Esophagus muscularis mucosa (tissue), 4 donors: ENCODE results near the gene CNGB1. TPM values are rescaled to one million over a fixed set of nuclear protein-coding genes. Genes with fewer than 3 reads are reported as not detected.

Experiments
- DNase-seq: peaks from one replicate; pipeline ENCODE4 v3.0.0-alpha.2; 2017; ENCODE audit errors: extremely low spot score
- H3K27ac ChIP-seq, 4 donors: fragments of 200-600 bp; sonication (generic); replicated peaks in 1 of 4; 1 replicate in 3 of 4; 2 replicates in 1 of 4; pipeline ENCODE4 v1.5.1; 2016 to 2019; ENCODE audit warnings: mild to moderate bottlenecking in 1 of 4
- H3K27me3 ChIP-seq, 4 donors: fragments of 200-600 bp; sonication (generic); one replicate each; pipeline versions ENCODE4 v1.5.1 to v1.6.0; 2016 to 2019
- H3K36me3 ChIP-seq, 4 donors: fragments of 200-600 bp; sonication (generic); one replicate each; pipeline ENCODE4 v1.5.1; 2016 to 2019
- H3K4me1 ChIP-seq, 4 donors: fragments of 200-600 bp; sonication (generic); one replicate each; pipeline ENCODE4 v1.5.1; 2016 to 2019
- H3K4me3 ChIP-seq, 4 donors: fragments of 200-600 bp; sonication (generic); 1 replicate in 2 of 4; 2 replicates in 2 of 4; pipeline ENCODE4 v1.5.1; 2016 to 2019; ENCODE audit warnings: mild to moderate bottlenecking in 4 of 4, moderate library complexity in 1 of 4
- H3K9me3 ChIP-seq, 4 donors: fragments of 200-600 bp; sonication (generic); 1 replicate in 3 of 4; 2 replicates in 1 of 4; pipeline ENCODE4 v1.5.1; 2016 to 2019
- EP300 ChIP-seq: sonication (generic); formaldehyde crosslinking; IDR thresholded peaks from one replicate; pipeline ENCODE4 v1.6.1; 2017; ENCODE audit warnings: antibody characterized with exemption
- POLR2A ChIP-seq: fragments of 450-650 bp; IDR thresholded peaks from one replicate; pipeline ENCODE4 v1.6.1; 2017; ENCODE audit warnings: antibody characterized with exemption, moderate library complexity, mild to moderate bottlenecking, low read depth
- POLR2AphosphoS5 ChIP-seq, 2 donors: sonication (generic); formaldehyde crosslinking; IDR thresholded peaks; one replicate each; pipeline ENCODE4 v1.6.1; 2017; ENCODE audit warnings: antibody characterized with exemption in 2 of 2
- WGBS: methylation state at CpG from one replicate; pipeline ENCODE4 v1.1.5; 2018; 5-methylcytosine and 5-hydroxymethylcytosine counted together
- intact Hi-C: fragments of 100-400 bp; cut with DNase I; formaldehyde crosslinking; loops from one replicate; pipeline ENCODE4 v1.15.1; 2023
- total RNA-seq, 4 donors: library from RNA; depleted of rRNA; stranded (reverse); fragments of >200 nt; gene quantifications; one replicate each; pipeline versions ENCODE4 v1.1.0 to v1.2.1, GENCODE V29; 2016
- TF ChIP-seq, protein P1 (sequence below), 3 experiments: fragments of 200-600 bp in 2 of 3; fragments of 450-650 bp in 1 of 3; sonication (generic) in 2 of 3; IDR thresholded peaks; one replicate each; pipeline ENCODE4 v1.5.1; 2017 to 2019; ENCODE audit warnings: antibody characterized with exemption in 3 of 3, mild to moderate bottlenecking in 2 of 3, moderate library complexity in 1 of 3

The CNGB1 gene
- total RNA-seq, 4 donors from 2014 or later: under 0.01 to 0.97 (median 0.31) TPM

DNA sequence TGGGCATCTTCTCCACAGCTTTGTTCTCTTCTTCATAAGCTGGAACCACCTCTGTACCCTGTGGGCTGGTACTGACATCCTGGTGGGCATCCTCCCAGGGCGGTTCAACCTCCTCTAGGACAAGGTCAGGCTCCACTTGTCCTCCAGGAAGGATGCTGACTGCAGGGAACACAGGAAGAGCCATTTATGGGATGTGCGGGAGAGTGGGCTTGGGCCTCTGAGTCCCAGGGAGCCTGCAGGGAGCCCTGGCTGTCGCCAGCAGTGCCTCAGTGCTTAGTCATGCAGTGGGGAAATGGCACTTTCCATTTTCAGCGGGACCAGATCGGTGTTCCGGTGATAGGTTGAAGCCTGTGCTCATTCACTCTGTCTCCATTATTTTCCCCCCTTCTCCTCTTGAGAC is 20.5 kb downstream of the CNGB1 start:
- Histone ChIP-seq H3K4me1 (no peaks in the 10 kb centered on the region), H3K4me3 (no peak overlapping the region), H3K27me3 (peaks cover 0 to 30% (median 0%) of the 10 kb centered on the region in 4 donors), H3K27ac (no peak overlapping the region), H3K36me3 (no peaks in the 10 kb centered on the region), H3K9me3 (no peaks in the 10 kb centered on the region)
- TF ChIP-seq EP300: no peak
- TF ChIP-seq POLR2AphosphoS5 (IDR thresholded peaks at IDR 0.05): no peak
- TF ChIP-seq, protein P1, sequence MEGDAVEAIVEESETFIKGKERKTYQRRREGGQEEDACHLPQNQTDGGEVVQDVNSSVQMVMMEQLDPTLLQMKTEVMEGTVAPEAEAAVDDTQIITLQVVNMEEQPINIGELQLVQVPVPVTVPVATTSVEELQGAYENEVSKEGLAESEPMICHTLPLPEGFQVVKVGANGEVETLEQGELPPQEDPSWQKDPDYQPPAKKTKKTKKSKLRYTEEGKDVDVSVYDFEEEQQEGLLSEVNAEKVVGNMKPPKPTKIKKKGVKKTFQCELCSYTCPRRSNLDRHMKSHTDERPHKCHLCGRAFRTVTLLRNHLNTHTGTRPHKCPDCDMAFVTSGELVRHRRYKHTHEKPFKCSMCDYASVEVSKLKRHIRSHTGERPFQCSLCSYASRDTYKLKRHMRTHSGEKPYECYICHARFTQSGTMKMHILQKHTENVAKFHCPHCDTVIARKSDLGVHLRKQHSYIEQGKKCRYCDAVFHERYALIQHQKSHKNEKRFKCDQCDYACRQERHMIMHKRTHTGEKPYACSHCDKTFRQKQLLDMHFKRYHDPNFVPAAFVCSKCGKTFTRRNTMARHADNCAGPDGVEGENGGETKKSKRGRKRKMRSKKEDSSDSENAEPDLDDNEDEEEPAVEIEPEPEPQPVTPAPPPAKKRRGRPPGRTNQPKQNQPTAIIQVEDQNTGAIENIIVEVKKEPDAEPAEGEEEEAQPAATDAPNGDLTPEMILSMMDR (IDR thresholded peaks at IDR 0.05): no peak
- WGBS: 52% methylated on average over 6 of the region's 6 CpGs
- intact Hi-C loops: no loop called here
- DNase-seq: no peak

DNA sequence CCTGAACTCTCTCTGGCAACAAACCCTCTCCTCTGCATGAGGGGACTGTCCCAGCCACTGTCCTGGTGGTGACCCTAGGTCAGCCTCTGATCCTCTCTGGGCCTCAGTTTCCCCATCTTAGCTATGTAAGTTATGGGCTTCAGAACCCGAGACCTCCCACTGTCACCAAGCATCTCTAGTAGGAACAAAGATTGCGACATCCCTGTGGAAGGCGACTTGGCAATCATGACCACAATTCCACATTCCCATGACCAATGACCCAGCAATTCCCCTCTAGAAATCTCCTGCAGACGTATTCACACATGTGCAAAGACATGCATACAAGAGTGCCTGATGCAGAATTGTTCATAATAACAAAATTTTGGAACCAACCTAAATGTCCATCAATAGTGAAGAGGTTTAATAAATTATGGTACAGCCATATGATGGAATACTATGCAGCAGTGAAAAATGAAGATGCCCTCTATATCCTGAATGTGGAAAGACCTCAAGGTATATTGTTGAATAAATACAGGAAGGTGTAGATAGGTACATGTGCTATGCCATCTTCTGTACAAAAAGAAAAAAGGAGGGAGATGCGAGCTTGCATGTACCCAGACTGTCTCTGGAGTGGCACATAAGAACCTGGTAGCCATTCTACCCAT is 21.2 kb downstream of the CNGB1 start:
- H3K36me3 ChIP-seq: no peaks in the 10 kb centered on the region
- no peak overlapping the region for H3K4me3 ChIP-seq
- 80% methylated on average over 5 of the region's 5 CpGs for WGBS
- H3K4me1 ChIP-seq: no peaks in the 10 kb centered on the region
- H3K27ac ChIP-seq: no peak overlapping the region
- H3K27me3 ChIP-seq: peaks cover 0 to 30% (median 0%) of the 10 kb centered on the region in 4 donors
- TF ChIP-seq EP300 (no peak), POLR2A (no peak), POLR2AphosphoS5 (IDR thresholded peaks at IDR 0.05) (no peak)
- TF ChIP-seq, protein P1 (IDR thresholded peaks at IDR 0.05): no peak
- H3K9me3 ChIP-seq: no peaks in the 10 kb centered on the region
- intact Hi-C loops: no loop called here
- no peak for DNase-seq

DNA sequence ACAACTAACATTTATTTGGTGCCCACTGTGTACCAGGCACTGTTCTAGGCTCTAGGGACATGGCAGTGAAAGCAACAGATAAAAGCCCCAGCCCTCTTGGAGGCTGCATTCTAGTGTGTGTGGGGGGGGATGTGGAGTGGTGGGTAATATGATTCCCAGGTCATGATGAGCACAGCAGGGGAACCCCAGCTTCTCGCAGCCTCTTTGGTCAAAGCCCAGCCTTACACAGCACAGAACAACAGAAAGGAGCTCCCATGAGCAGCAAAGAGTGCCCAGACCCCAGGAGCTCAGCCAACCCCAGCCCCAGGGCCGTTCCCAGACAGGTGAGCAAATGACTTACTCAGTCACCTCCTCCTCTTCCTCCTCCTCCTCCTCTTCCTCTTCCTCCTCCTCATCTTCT is 21.9 kb downstream of the CNGB1 start:
- Histone ChIP-seq H3K27ac (no peak overlapping the region), H3K36me3 (no peaks in the 10 kb centered on the region), H3K27me3 (peaks cover 0 to 30% (median 0%) of the 10 kb centered on the region in 4 donors), H3K4me1 (no peaks in the 10 kb centered on the region), H3K9me3 (no peaks in the 10 kb centered on the region), H3K4me3 (no peak overlapping the region)
- 14% methylated on average over 2 of the region's 2 CpGs for WGBS
- no peak for TF ChIP-seq POLR2A
- TF ChIP-seq POLR2AphosphoS5 (IDR thresholded peaks at IDR 0.05): no peak
- no peak for TF ChIP-seq EP300
- TF ChIP-seq, protein P1 (IDR thresholded peaks at IDR 0.05): no peak
- intact Hi-C loops: no loop called here
- DNase-seq: no peak

DNA sequence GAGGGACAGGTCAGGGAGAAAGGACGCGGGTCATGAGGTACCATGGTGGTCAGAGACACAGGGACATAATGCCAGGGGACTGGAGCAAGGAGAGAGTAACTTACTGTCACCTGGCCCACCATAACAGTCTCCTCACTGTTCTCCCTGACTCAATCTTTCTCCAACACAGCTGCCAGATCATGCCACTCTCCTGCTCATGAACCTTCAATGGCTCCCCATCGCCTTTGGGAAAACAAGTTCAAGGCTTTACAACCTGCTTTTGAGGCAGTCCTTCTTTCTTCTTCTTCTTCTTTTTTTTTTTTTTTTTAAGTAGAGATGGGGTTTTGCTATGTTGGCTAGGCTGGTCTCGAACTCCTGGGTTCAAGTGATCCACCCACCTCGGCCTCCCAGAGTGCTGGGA is 22.9 kb downstream of the CNGB1 start:
- Histone ChIP-seq H3K36me3 (no peaks in the 10 kb centered on the region), H3K27ac (no peak overlapping the region), H3K27me3 (peaks cover 0 to 30% (median 0%) of the 10 kb centered on the region in 4 donors), H3K4me3 (no peak overlapping the region), H3K9me3 (no peaks in the 10 kb centered on the region), H3K4me1 (no peaks in the 10 kb centered on the region)
- intact Hi-C loops: no loop called here
- DNase-seq: no peak
- TF ChIP-seq EP300 (no peak), POLR2A (no peak), POLR2AphosphoS5 (IDR thresholded peaks at IDR 0.05) (no peak)
- TF ChIP-seq, protein P1 (IDR thresholded peaks at IDR 0.05): no peak
- 100% methylated on average over 3 of the region's 5 CpGs for WGBS

DNA sequence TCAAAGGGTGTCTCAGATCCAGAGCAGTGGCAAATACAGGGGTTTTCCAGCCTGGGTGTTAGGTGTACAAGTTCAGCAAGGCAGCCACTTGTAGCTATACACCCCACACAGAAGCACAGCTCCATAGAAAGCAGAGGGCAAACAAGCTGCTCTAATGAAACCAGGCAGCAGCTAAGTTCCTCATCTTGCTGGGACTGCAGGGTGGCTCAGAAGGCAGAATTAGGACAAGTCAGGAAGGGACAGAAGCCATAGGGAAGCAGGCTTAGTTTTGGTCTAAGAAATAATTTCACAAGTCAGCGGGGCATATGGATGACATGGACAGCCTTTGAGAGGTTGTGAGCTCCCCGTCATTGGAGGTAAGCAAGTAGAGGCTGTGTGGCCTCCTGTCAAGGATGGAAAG is 23.7 kb downstream of the CNGB1 start:
- Histone ChIP-seq H3K4me1 (no peaks in the 10 kb centered on the region), H3K36me3 (no peaks in the 10 kb centered on the region), H3K27ac (no peak overlapping the region), H3K9me3 (no peaks in the 10 kb centered on the region), H3K27me3 (peaks cover 0 to 30% (median 0%) of the 10 kb centered on the region in 4 donors), H3K4me3 (no peak overlapping the region)
- no peak for TF ChIP-seq POLR2A
- TF ChIP-seq POLR2AphosphoS5 (IDR thresholded peaks at IDR 0.05): no peak
- no peak for TF ChIP-seq EP300
- TF ChIP-seq, protein P1 (IDR thresholded peaks at IDR 0.05): no peak
- WGBS: 74% methylated on average over 2 of the region's 2 CpGs
- no peak for DNase-seq
- intact Hi-C loops: no loop called here
